Measurements from ENCODE around the gene PGBD2.
"Not testable (repeated sequence)": the region's sequence is repeated elsewhere in the genome, so short reads cannot be mapped to it uniquely, and the experiment has no call there.

PGBD2 gene

GRCh38 chr1:248872752-248873408 is 33.2 kb upstream of the PGBD2 start:
- Histone ChIP-seq H3K4me3 (ENCODE audit: low read depth in 1 of 2, low read length in 1 of 2) (peak overlapping the region; percentile 73 to 74), H3K4me1 (ENCODE audit: control insufficient read depth in 1 of 2, insufficient read depth in 1 of 2, low read depth in 1 of 2, low read length in 1 of 2) (peaks cover 9 to 17% of the 10 kb centered on the region in 2 experiments), H3K27me3 (no peaks in the 10 kb centered on the region), H3K36me3 (no peaks in the 10 kb centered on the region), H3K27ac (peak overlapping the region; percentile 80), H3K9me3 (no peaks in the 10 kb centered on the region)
- TF ChIP-seq, protein P1, sequence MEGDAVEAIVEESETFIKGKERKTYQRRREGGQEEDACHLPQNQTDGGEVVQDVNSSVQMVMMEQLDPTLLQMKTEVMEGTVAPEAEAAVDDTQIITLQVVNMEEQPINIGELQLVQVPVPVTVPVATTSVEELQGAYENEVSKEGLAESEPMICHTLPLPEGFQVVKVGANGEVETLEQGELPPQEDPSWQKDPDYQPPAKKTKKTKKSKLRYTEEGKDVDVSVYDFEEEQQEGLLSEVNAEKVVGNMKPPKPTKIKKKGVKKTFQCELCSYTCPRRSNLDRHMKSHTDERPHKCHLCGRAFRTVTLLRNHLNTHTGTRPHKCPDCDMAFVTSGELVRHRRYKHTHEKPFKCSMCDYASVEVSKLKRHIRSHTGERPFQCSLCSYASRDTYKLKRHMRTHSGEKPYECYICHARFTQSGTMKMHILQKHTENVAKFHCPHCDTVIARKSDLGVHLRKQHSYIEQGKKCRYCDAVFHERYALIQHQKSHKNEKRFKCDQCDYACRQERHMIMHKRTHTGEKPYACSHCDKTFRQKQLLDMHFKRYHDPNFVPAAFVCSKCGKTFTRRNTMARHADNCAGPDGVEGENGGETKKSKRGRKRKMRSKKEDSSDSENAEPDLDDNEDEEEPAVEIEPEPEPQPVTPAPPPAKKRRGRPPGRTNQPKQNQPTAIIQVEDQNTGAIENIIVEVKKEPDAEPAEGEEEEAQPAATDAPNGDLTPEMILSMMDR (IDR thresholded peaks at IDR 0.05): no peak

DNA sequence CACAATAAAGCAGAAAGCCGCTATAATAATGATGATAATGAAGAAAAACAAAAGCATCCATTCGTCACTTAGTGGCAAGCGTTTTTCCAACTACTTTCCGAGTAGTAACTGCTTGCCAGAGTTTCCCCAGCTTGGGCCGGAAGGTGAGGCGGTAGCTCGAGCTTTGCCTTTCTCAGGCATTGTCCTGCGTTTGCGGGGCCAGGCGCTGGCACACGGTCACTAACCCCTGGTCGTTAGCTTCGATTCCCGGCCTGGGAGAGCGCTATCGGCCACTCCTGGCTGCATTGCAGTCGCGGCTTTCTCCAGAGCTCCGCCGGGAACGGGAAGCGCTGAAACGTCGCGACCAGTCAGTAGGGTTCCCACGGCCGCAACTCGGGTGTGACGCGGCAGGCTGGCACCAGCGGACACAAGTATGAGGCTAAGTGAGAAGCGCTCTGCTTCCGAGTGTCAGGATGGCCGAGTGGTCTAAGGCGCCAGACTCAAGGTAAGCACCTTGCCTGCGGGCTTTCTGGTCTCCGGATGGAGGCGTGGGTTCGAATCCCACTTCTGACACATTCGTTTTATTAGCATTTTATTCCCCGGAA is 32.5 kb upstream of the PGBD2 start:
- Histone ChIP-seq H3K27ac (peak overlapping the region; percentile 80), H3K36me3 (no peaks in the 10 kb centered on the region), H3K4me3 (ENCODE audit: low read depth in 1 of 2, low read length in 1 of 2) (peak overlapping the region; percentile 73 to 74), H3K4me1 (ENCODE audit: control insufficient read depth in 1 of 2, insufficient read depth in 1 of 2, low read depth in 1 of 2, low read length in 1 of 2) (peaks cover 9 to 17% of the 10 kb centered on the region in 2 experiments), H3K9me3 (no peaks in the 10 kb centered on the region), H3K27me3 (no peaks in the 10 kb centered on the region)
- TF ChIP-seq, protein P1 (IDR thresholded peaks at IDR 0.05): peak; percentile 10

DNA sequence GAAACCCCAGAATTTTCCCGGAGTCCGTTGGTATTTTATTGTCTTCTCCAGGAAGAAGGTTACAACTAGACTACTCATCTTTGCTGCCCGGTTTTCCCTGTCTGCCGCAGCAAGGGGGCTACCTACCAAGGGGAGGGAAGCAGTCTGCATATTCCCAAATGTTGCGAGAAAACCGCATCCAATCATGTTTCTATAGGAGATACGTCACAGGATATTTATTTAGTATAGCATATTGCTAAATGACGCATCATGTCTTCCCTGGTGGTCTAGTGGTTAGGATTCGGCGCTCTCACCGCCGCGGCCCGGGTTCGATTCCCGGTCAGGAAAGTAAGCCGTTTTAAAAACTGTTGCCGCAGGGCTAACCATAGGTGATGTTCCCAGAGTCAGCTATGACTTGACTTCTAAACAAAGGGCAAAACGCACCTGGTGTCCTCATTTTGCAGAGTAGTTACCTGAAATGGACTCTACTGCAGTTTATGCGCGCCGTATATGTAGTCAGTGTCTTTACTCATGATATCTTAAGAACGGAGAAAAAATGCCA is 32.0 kb upstream of the PGBD2 start:
- peaks cover 9 to 17% of the 10 kb centered on the region in 2 experiments for H3K4me1 ChIP-seq (ENCODE audit: control insufficient read depth in 1 of 2, insufficient read depth in 1 of 2, low read depth in 1 of 2, low read length in 1 of 2)
- peak overlapping the region; percentile 80 for H3K27ac ChIP-seq
- no peaks in the 10 kb centered on the region for H3K27me3 ChIP-seq
- H3K9me3 ChIP-seq: no peaks in the 10 kb centered on the region
- H3K4me3 ChIP-seq (ENCODE audit: low read depth in 1 of 2, low read length in 1 of 2): peak overlapping the region; percentile 73 to 74
- no peaks in the 10 kb centered on the region for H3K36me3 ChIP-seq
- TF ChIP-seq, protein P1 (IDR thresholded peaks at IDR 0.05): no peak

- TF ChIP-seq, protein P1 (IDR thresholded peaks at IDR 0.05): no peak
- no peaks in the 10 kb centered on the region for H3K9me3 ChIP-seq
- no peaks in the 10 kb centered on the region for H3K36me3 ChIP-seq
- H3K4me1 ChIP-seq (ENCODE audit: control insufficient read depth in 1 of 2, insufficient read depth in 1 of 2, low read depth in 1 of 2, low read length in 1 of 2): no peaks in the 10 kb centered on the region
- H3K27me3 ChIP-seq: no peaks in the 10 kb centered on the region
- H3K27ac ChIP-seq: no peak overlapping the region
- H3K4me3 ChIP-seq (ENCODE audit: low read depth in 1 of 2, low read length in 1 of 2): no peak overlapping the region
Measured at GRCh38 chr1:248881261-248881660, 24.8 kb upstream of the PGBD2 start.

DNA sequence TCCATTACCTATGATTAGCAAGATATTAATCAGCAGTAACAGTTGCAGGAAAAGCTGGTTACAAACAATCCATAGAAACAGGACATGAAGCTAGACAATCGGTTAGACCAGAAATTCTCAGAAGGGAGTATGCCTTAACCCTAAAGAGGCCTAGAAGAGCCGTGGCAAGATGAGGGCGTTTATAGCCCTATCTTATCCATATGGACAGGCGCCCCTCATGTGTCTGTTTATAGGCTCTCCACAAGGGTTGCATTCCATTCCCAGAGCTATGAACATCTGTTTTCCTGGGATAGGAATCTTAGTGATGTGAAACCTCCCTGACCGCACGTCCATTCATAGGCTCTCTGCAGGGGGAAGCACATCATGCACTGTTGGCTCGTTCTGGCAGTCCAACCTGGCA is 23.6 kb upstream of the PGBD2 start:
- H3K36me3 ChIP-seq; H3K27ac ChIP-seq; H3K4me3 ChIP-seq (ENCODE audit: low read depth in 1 of 2, low read length in 1 of 2); H3K27me3 ChIP-seq; H3K4me1 ChIP-seq (ENCODE audit: control insufficient read depth in 1 of 2, insufficient read depth in 1 of 2, low read depth in 1 of 2, low read length in 1 of 2); H3K9me3 ChIP-seq: not testable (repeated sequence)

- TF ChIP-seq, protein P1 (IDR thresholded peaks at IDR 0.05): no peak
- H3K9me3 ChIP-seq: no peaks in the 10 kb centered on the region
Measured at GRCh38 chr1:248884632-248885295, 21.3 kb upstream of the PGBD2 start.

More at GRCh38 chr1:248884632-248885295, 21.3 kb upstream of the PGBD2 start:
- Histone ChIP-seq H3K4me3 (ENCODE audit: low read depth in 1 of 2, low read length in 1 of 2) (no peak overlapping the region), H3K27ac (no peak overlapping the region), H3K27me3 (no peaks in the 10 kb centered on the region), H3K4me1 (ENCODE audit: control insufficient read depth in 1 of 2, insufficient read depth in 1 of 2, low read depth in 1 of 2, low read length in 1 of 2) (no peaks in the 10 kb centered on the region), H3K36me3 (no peaks in the 10 kb centered on the region)

Measured in neutrophil (primary cell).